Ishikawa (cell line): ENCODE results near the gene SPOP.

Source experiments
- CEBPB ChIP-seq: IDR thresholded peaks from 2 replicates; pipeline ENCODE4 v1.6.1; 2012
- CREB1 ChIP-seq: IDR thresholded peaks from 2 replicates; pipeline ENCODE4 v1.6.1; 2012; ENCODE audit warnings: low read depth
- EGR1 ChIP-seq: IDR thresholded peaks from 2 replicates; pipeline ENCODE4 v1.6.1; 2012
- EP300 ChIP-seq: IDR thresholded peaks from 2 replicates; pipeline ENCODE4 v1.6.1; 2012; ENCODE audit warnings: borderline replicate concordance
- FOXM1 ChIP-seq: IDR thresholded peaks from 2 replicates; pipeline ENCODE4 v1.6.1; 2012; ENCODE audit warnings: low read depth, borderline replicate concordance
- NFIC ChIP-seq: IDR thresholded peaks from 2 replicates; pipeline ENCODE4 v1.6.1; 2012
- RAD21 ChIP-seq: IDR thresholded peaks from 2 replicates; pipeline ENCODE4 v1.6.1; 2012; ENCODE audit warnings: low read depth
- TAF1 ChIP-seq: IDR thresholded peaks from 2 replicates; pipeline ENCODE4 v1.6.1; 2012; ENCODE audit warnings: low read depth, mild to moderate bottlenecking
- TCF12 ChIP-seq: IDR thresholded peaks from 2 replicates; pipeline ENCODE4 v1.6.1; 2012; ENCODE audit warnings: low read depth
- TEAD4 ChIP-seq: IDR thresholded peaks from 2 replicates; pipeline ENCODE4 v1.6.1; 2012
- YY1 ChIP-seq: IDR thresholded peaks from 2 replicates; pipeline ENCODE4 v1.6.1; 2012; ENCODE audit warnings: low read depth
- ZBTB7A ChIP-seq: IDR thresholded peaks from 2 replicates; pipeline ENCODE4 v1.6.1; 2012; ENCODE audit warnings: low read depth
- TF ChIP-seq, protein P1 (sequence below): IDR thresholded peaks from 2 replicates; pipeline ENCODE4 v1.6.1; 2012
- TF ChIP-seq, protein P2 (sequence below): IDR thresholded peaks from 2 replicates; pipeline ENCODE4 v1.6.1; 2012
- TF ChIP-seq, protein P3 (sequence below): IDR thresholded peaks from 2 replicates; pipeline ENCODE4 v1.6.1; 2012; ENCODE audit warnings: low read depth, mild to moderate bottlenecking

SPOP gene

DNA sequence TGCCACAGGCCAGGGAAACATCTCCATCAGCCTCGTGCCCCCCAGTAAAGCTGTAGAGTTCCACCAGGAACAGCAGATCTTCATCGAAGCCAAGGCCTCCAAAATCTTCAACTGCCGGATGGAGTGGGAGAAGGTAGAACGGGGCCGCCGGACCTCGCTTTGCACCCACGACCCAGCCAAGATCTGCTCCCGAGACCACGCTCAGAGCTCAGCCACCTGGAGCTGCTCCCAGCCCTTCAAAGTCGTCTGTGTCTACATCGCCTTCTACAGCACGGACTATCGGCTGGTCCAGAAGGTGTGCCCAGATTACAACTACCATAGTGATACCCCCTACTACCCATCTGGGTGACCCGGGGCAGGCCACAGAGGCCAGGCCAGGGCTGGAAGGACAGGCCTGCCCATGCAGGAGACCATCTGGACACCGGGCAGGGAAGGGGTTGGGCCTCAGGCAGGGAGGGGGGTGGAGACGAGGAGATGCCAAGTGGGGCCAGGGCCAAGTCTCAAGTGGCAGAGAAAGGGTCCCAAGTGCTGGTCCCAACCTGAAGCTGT is 98.9 kb downstream of the SPOP start:
- no peak for TF ChIP-seq FOXM1
- TF ChIP-seq CEBPB: no peak
- TF ChIP-seq, protein P1, sequence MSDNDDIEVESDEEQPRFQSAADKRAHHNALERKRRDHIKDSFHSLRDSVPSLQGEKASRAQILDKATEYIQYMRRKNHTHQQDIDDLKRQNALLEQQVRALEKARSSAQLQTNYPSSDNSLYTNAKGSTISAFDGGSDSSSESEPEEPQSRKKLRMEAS: no peak
- TF ChIP-seq ZBTB7A: no peak
- TF ChIP-seq TAF1: no peak
- TF ChIP-seq, protein P2, sequence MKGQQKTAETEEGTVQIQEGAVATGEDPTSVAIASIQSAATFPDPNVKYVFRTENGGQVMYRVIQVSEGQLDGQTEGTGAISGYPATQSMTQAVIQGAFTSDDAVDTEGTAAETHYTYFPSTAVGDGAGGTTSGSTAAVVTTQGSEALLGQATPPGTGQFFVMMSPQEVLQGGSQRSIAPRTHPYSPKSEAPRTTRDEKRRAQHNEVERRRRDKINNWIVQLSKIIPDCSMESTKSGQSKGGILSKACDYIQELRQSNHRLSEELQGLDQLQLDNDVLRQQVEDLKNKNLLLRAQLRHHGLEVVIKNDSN: no peak
- no peak for TF ChIP-seq TEAD4
- TF ChIP-seq NFIC: no peak
- TF ChIP-seq EP300: no peak
- no peak for TF ChIP-seq TCF12
- TF ChIP-seq, protein P3, sequence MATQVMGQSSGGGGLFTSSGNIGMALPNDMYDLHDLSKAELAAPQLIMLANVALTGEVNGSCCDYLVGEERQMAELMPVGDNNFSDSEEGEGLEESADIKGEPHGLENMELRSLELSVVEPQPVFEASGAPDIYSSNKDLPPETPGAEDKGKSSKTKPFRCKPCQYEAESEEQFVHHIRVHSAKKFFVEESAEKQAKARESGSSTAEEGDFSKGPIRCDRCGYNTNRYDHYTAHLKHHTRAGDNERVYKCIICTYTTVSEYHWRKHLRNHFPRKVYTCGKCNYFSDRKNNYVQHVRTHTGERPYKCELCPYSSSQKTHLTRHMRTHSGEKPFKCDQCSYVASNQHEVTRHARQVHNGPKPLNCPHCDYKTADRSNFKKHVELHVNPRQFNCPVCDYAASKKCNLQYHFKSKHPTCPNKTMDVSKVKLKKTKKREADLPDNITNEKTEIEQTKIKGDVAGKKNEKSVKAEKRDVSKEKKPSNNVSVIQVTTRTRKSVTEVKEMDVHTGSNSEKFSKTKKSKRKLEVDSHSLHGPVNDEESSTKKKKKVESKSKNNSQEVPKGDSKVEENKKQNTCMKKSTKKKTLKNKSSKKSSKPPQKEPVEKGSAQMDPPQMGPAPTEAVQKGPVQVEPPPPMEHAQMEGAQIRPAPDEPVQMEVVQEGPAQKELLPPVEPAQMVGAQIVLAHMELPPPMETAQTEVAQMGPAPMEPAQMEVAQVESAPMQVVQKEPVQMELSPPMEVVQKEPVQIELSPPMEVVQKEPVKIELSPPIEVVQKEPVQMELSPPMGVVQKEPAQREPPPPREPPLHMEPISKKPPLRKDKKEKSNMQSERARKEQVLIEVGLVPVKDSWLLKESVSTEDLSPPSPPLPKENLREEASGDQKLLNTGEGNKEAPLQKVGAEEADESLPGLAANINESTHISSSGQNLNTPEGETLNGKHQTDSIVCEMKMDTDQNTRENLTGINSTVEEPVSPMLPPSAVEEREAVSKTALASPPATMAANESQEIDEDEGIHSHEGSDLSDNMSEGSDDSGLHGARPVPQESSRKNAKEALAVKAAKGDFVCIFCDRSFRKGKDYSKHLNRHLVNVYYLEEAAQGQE: no peak
- no peak for TF ChIP-seq YY1
- TF ChIP-seq EGR1: no peak

DNA sequence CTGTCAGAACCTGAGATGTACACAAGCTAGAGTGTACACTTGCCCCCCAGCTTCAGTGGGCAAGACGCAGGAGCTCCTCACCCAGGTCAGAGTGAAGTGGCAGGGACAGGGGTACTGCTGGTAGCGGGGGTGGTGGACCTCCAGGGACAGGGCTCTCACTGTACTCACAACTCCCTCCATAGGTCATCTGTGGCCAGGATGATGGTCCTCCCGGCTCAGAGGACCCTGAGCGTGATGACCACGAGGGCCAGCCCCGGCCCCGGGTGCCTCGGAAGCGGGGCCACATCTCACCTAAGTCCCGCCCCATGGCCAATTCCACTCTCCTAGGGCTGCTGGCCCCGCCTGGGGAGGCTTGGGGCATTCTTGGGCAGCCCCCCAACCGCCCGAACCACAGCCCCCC is 99.5 kb downstream of the SPOP start:
- TF ChIP-seq TAF1: no peak
- TF ChIP-seq FOXM1: no peak
- TF ChIP-seq, protein P1: no peak
- TF ChIP-seq NFIC: no peak
- TF ChIP-seq, protein P2: no peak
- no peak for TF ChIP-seq YY1
- TF ChIP-seq, protein P3: no peak
- no peak for TF ChIP-seq TEAD4
- TF ChIP-seq CREB1: no peak
- no peak for TF ChIP-seq EP300
- TF ChIP-seq TCF12: no peak
- no peak for TF ChIP-seq RAD21
- no peak for TF ChIP-seq CEBPB
- TF ChIP-seq ZBTB7A: no peak
- no peak for TF ChIP-seq EGR1

DNA sequence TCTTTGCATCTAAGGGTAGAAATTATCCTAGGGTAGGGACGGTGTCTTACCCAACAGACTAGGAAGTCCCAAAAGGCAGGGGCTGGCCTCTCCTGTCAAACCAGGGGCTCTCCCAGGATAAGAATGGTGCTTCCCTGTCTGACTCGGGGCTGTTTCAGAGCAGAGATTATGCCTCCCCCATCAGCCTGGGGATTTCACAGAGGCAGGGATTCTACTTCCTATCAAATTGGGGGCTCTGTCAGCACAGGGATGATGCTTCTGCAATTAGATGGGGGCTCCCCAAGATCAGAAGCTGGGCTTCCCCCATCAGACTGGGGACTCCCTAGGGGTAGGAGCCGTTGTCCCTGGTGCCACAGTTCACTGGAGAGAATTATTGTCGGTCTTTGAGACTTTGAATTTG is 99.9 kb downstream of the SPOP start:
- no peak for TF ChIP-seq YY1
- no peak for TF ChIP-seq RAD21
- TF ChIP-seq CEBPB: no peak
- no peak for TF ChIP-seq NFIC
- TF ChIP-seq, protein P3: no peak
- no peak for TF ChIP-seq TCF12
- TF ChIP-seq EGR1: no peak

DNA sequence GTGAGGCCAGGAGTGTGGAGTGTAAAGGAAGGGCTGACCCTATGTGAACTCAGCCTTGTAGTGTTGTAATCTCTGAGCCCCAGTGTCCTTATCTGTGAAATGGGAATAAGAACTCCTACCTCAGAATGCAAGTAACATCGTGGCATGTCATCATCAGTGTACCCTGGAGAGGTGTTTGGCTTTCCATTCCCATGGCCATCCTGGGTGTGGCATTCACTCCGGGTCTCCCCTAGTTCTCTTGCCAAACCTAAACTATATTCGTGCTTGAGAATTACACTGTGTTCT is 100.3 kb downstream of the SPOP start:
- TF ChIP-seq CREB1 (no peak), CEBPB (no peak), NFIC (no peak), TEAD4 (no peak), TAF1 (no peak), ZBTB7A (no peak)
- TF ChIP-seq, protein P2: no peak
